GM19455 (cell line): Measurements from ENCODE around the gene MAN2B2.
"Not testable (repeated sequence)": the region's sequence is repeated elsewhere in the genome, so short reads cannot be mapped to it uniquely, and the experiment has no call there.

ENCODE experiments used
- ATAC-seq: cut with Tn5 transposase; IDR thresholded peaks from one replicate; pipeline ENCODE4 v1.9.1; 2021; ENCODE audit not compliant: unreplicated experiment

Gene MAN2B2

GRCh38 chr4:6663596-6664393 is 88.8 kb downstream of the MAN2B2 start:
- no peak for ATAC-seq

GRCh38 chr4:6665320-6665654 is 90.3 kb downstream of the MAN2B2 start:
- ATAC-seq: no peak

GRCh38 chr4:6668391-6668790 is 93.4 kb downstream of the MAN2B2 start:
- no peak for ATAC-seq

- ATAC-seq: no peak
Observed at GRCh38 chr4:6671648-6672047, 96.7 kb downstream of the MAN2B2 start.

- ATAC-seq: no peak
Observed at GRCh38 chr4:6672131-6672530, 97.1 kb downstream of the MAN2B2 start.

- ATAC-seq: not testable (repeated sequence)
Observed at GRCh38 chr4:6672541-6673190, 97.7 kb downstream of the MAN2B2 start.
